Measurements from ENCODE around the gene ZNF77. TPM values are rescaled to one million over a fixed set of nuclear protein-coding genes. Genes with fewer than 3 reads are reported as not detected.

The ZNF77 gene
- total RNA-seq, 1 donor from 2014 or later, result 6.9 TPM

Other genes starting within 250 kb of the ZNF77 start
- gene GNG7, start 242.3 kb downstream of the ZNF77 start, total RNA-seq, result 7.7 TPM
- 20.8 TPM for gene DIRAS1, start 223.6 kb downstream of the ZNF77 start, total RNA-seq
- 24.9 TPM for gene SLC39A3, start 205.0 kb downstream of the ZNF77 start, total RNA-seq
- 31.4 TPM for gene SGTA, start 161.7 kb downstream of the ZNF77 start, total RNA-seq
- 31.4 TPM for gene THOP1, start 159.5 kb downstream of the ZNF77 start, total RNA-seq
- gene ZNF554, start 125.1 kb downstream of the ZNF77 start, total RNA-seq, result 18.3 TPM
- gene ZNF555, start 103.5 kb downstream of the ZNF77 start, total RNA-seq, result 23.2 TPM
- under 0.01 TPM for gene ZNF556, start 77.6 kb downstream of the ZNF77 start, total RNA-seq
- gene ZNF57, start 44.0 kb downstream of the ZNF77 start, total RNA-seq, result 4.1 TPM
- 0.82 TPM for gene TLE6, start 32.6 kb upstream of the ZNF77 start, total RNA-seq
- 5.3 TPM for gene TLE2, start 84.3 kb upstream of the ZNF77 start, total RNA-seq
- gene TLE5, start 117.5 kb upstream of the ZNF77 start, total RNA-seq, result 97.4 TPM
- gene GNA11, start 149.4 kb upstream of the ZNF77 start, total RNA-seq, result 48.1 TPM
- gene GNA15, start 191.1 kb upstream of the ZNF77 start, total RNA-seq, result 0.82 TPM
- 0.41 TPM for gene S1PR4, start 233.8 kb upstream of the ZNF77 start, total RNA-seq
- 13.9 TPM for gene NCLN, start 241.0 kb upstream of the ZNF77 start, total RNA-seq